HEK293 (cell line): Measurements from ENCODE around the gene YAF2.

Experiments
- ATF2 ChIP-seq: fragments of 450-650 bp; formaldehyde crosslinking; IDR thresholded peaks from 2 replicates; pipeline ENCODE4 v1.5.1; 2016; ENCODE audit warnings: missing biosample characterization, missing genetic modification characterization, low read depth
- BCL11B ChIP-seq: fragments of 450-650 bp; formaldehyde crosslinking; IDR thresholded peaks from 2 replicates; pipeline ENCODE4 v1.5.1; 2016; ENCODE audit warnings: low read depth, missing biosample characterization, missing genetic modification characterization
- GLI4 ChIP-seq: fragments of 450-650 bp; formaldehyde crosslinking; IDR thresholded peaks from 2 replicates; pipeline ENCODE4 v1.5.1; 2016; ENCODE audit warnings: missing biosample characterization, missing genetic modification characterization
- HOXC10 ChIP-seq: sonication (generic); formaldehyde crosslinking; IDR thresholded peaks from 2 replicates; pipeline ENCODE4 v1.8.1; 2023; ENCODE audit warnings: mild to moderate bottlenecking, missing genetic modification reagents
- KLF10 ChIP-seq: fragments of 450-650 bp; IDR thresholded peaks from 2 replicates; pipeline ENCODE4 v1.5.1; 2018; ENCODE audit warnings: missing biosample characterization, mild to moderate bottlenecking, missing genetic modification characterization
- KLF17 ChIP-seq: fragments of 450-650 bp; formaldehyde crosslinking; IDR thresholded peaks from 2 replicates; pipeline ENCODE4 v1.5.1; 2016; ENCODE audit warnings: missing biosample characterization, missing genetic modification characterization
- KLF7 ChIP-seq: fragments of 450-650 bp; formaldehyde crosslinking; IDR thresholded peaks from 2 replicates; pipeline ENCODE4 v1.5.1; 2016; ENCODE audit warnings: missing biosample characterization, missing genetic modification characterization, borderline replicate concordance
- REST ChIP-seq: fragments of 450-650 bp; formaldehyde crosslinking; IDR thresholded peaks from 2 replicates; pipeline ENCODE4 v1.5.1; 2016; ENCODE audit warnings: missing biosample characterization, missing genetic modification characterization
- WT1 ChIP-seq: fragments of 450-650 bp; formaldehyde crosslinking; IDR thresholded peaks from 2 replicates; pipeline ENCODE4 v1.5.1; 2016; ENCODE audit warnings: missing biosample characterization, missing genetic modification characterization
- ZBTB20 ChIP-seq: fragments of 450-650 bp; formaldehyde crosslinking; IDR thresholded peaks from 2 replicates; pipeline ENCODE4 v1.5.1; 2016; ENCODE audit warnings: missing biosample characterization, missing genetic modification characterization
- ZBTB44 ChIP-seq: fragments of 450-650 bp; IDR thresholded peaks from 2 replicates; pipeline ENCODE4 v1.5.1; 2018; ENCODE audit warnings: missing biosample characterization, mild to moderate bottlenecking, missing genetic modification characterization
- ZEB2 ChIP-seq: fragments of 450-650 bp; formaldehyde crosslinking; IDR thresholded peaks from 2 replicates; pipeline ENCODE4 v1.5.1; 2016; ENCODE audit warnings: missing biosample characterization, missing genetic modification characterization
- ZFHX2 ChIP-seq: fragments of 450-650 bp; formaldehyde crosslinking; conservative IDR thresholded peaks from 2 replicates; pipeline ENCODE4 v1.5.1; 2016; ENCODE audit warnings: missing biosample characterization, missing genetic modification characterization
- ZFP37 ChIP-seq: fragments of 450-650 bp; formaldehyde crosslinking; IDR thresholded peaks from 2 replicates; pipeline ENCODE4 v1.5.1; 2016; ENCODE audit warnings: missing biosample characterization, missing genetic modification characterization
- ZNF10 ChIP-seq: fragments of 450-650 bp; formaldehyde crosslinking; IDR thresholded peaks from 2 replicates; pipeline ENCODE4 v1.5.1; 2017; ENCODE audit warnings: missing biosample characterization, missing genetic modification characterization
- ZNF138 ChIP-seq: fragments of 450-650 bp; formaldehyde crosslinking; IDR thresholded peaks from 2 replicates; pipeline ENCODE4 v1.5.1; 2016; ENCODE audit warnings: missing biosample characterization, missing genetic modification characterization, borderline replicate concordance
- ZNF202 ChIP-seq: fragments of 450-650 bp; formaldehyde crosslinking; IDR thresholded peaks from 2 replicates; pipeline ENCODE4 v1.5.1; 2016; ENCODE audit warnings: missing biosample characterization, missing genetic modification characterization, borderline replicate concordance
- ZNF354C ChIP-seq: fragments of 450-650 bp; formaldehyde crosslinking; IDR thresholded peaks from 2 replicates; pipeline ENCODE4 v1.5.1; 2016; ENCODE audit warnings: missing biosample characterization, missing genetic modification characterization, low read depth, borderline replicate concordance
- ZNF391 ChIP-seq: fragments of 450-650 bp; formaldehyde crosslinking; IDR thresholded peaks from 2 replicates; pipeline ENCODE4 v1.5.1; 2016; ENCODE audit warnings: low read depth, missing biosample characterization, missing genetic modification characterization, borderline replicate concordance
- ZNF449 ChIP-seq: fragments of 450-650 bp; formaldehyde crosslinking; IDR thresholded peaks from 2 replicates; pipeline ENCODE4 v1.5.1; 2017; ENCODE audit warnings: missing biosample characterization, mild to moderate bottlenecking, missing genetic modification characterization, moderate library complexity
- ZNF558 ChIP-seq: fragments of 450-650 bp; formaldehyde crosslinking; IDR thresholded peaks from 2 replicates; pipeline ENCODE4 v1.5.1; 2016; ENCODE audit warnings: missing biosample characterization, missing genetic modification characterization
- ZNF623 ChIP-seq: fragments of 450-650 bp; formaldehyde crosslinking; IDR thresholded peaks from 2 replicates; pipeline ENCODE4 v1.5.1; 2016; ENCODE audit warnings: missing biosample characterization, missing genetic modification characterization
- ZNF626 ChIP-seq: fragments of 450-650 bp; sonication (Bioruptor Pico); formaldehyde crosslinking; IDR thresholded peaks from 2 replicates; pipeline ENCODE4 v1.5.1; 2018; ENCODE audit warnings: missing biosample characterization, missing genetic modification characterization, inconsistent platforms
- ZNF677 ChIP-seq: fragments of 450-650 bp; IDR thresholded peaks from 2 replicates; pipeline ENCODE4 v1.5.0; 2018; ENCODE audit warnings: missing biosample characterization, mild to moderate bottlenecking, missing genetic modification characterization, moderate library complexity
- ZNF791 ChIP-seq: fragments of 450-650 bp; formaldehyde crosslinking; IDR thresholded peaks from 2 replicates; pipeline ENCODE4 v1.5.1; 2016; ENCODE audit warnings: missing biosample characterization, missing genetic modification characterization
- ZSCAN16 ChIP-seq: fragments of 450-650 bp; formaldehyde crosslinking; IDR thresholded peaks from 2 replicates; pipeline ENCODE4 v1.5.1; 2016; ENCODE audit warnings: missing biosample characterization, missing genetic modification characterization
- ZSCAN18 ChIP-seq: fragments of 450-650 bp; formaldehyde crosslinking; IDR thresholded peaks from 2 replicates; pipeline ENCODE4 v1.5.1; 2016; ENCODE audit warnings: missing biosample characterization, missing genetic modification characterization
- ZSCAN23 ChIP-seq: fragments of 450-650 bp; formaldehyde crosslinking; IDR thresholded peaks from 2 replicates; pipeline ENCODE4 v1.5.1; 2016; ENCODE audit warnings: missing biosample characterization, missing genetic modification characterization
- ZSCAN5A ChIP-seq: fragments of 450-650 bp; formaldehyde crosslinking; IDR thresholded peaks from 2 replicates; pipeline ENCODE4 v1.5.1; 2016; ENCODE audit warnings: missing biosample characterization, missing genetic modification characterization

YAF2 gene

GRCh38 chr12:42285431-42285830, 47.4 kb upstream of the YAF2 start (continued):
- no peak for TF ChIP-seq ZNF626
- TF ChIP-seq HOXC10 (CRISPR knock-in tag), result no peak
- no peak for TF ChIP-seq ZNF449
- 0 out of 2 replicates have a peak, but pooled peaks have one; percentile 14 for TF ChIP-seq ZNF354C (tag by site-specific recombination)
- TF ChIP-seq KLF10, result no peak
- no peak for TF ChIP-seq GLI4 (tag by site-specific recombination)
- TF ChIP-seq ZNF138 (tag by site-specific recombination), result 0 out of 2 replicates have a peak, but pooled peaks have one; percentile 29
- TF ChIP-seq ZNF791 (tag by site-specific recombination), result no peak
- no peak for TF ChIP-seq ZNF677 (tag by site-specific recombination)
- no peak for TF ChIP-seq KLF17 (tag by site-specific recombination)
- TF ChIP-seq ZNF202 (tag by site-specific recombination), result peak; percentile 56; the same call in 1 of the 2 replicates
- TF ChIP-seq ZFP37 (tag by site-specific recombination), result no peak
- TF ChIP-seq ZSCAN23, result no peak
- TF ChIP-seq ZNF10 (tag by site-specific recombination), result no peak
- TF ChIP-seq ZNF391 (tag by site-specific recombination), result no peak
- no peak for TF ChIP-seq ZBTB20 (tag by site-specific recombination)
- peak; percentile 57; the same call in 1 of the 2 replicates for TF ChIP-seq ZNF558
- TF ChIP-seq ZFHX2, result no peak
- no peak for TF ChIP-seq ZBTB44 (tag by site-specific recombination)
- no peak for TF ChIP-seq ZSCAN16 (tag by site-specific recombination)
- TF ChIP-seq ZSCAN5A (tag by site-specific recombination), result no peak
- TF ChIP-seq ZNF623 (tag by site-specific recombination), result peak; percentile 60
- TF ChIP-seq ATF2 (tag by site-specific recombination), result no peak
- TF ChIP-seq KLF7 (tag by site-specific recombination), result no peak
- TF ChIP-seq BCL11B (tag by site-specific recombination), result no peak
- no peak for TF ChIP-seq ZSCAN18 (tag by site-specific recombination)
- TF ChIP-seq WT1 (tag by site-specific recombination), result no peak
- TF ChIP-seq REST (tag by site-specific recombination), result peak; percentile 57
- no peak for TF ChIP-seq ZEB2 (tag by site-specific recombination)
